Astrocyte of the spinal cord (primary cell): ENCODE measurements around the gene PBX2.
A peak's percentile ranks its signal among the peaks of the same experiment; 100 is the strongest.

Experiments used
- DNase-seq: peaks from one replicate; pipeline ENCODE4 v3.0.0; 2011; ENCODE audit warnings: low read depth, low spot score
- H3K4me3 ChIP-seq: 2 replicates; pipeline ENCODE4 v1.5.1; 2011; ENCODE audit warnings: low read depth, mild to moderate bottlenecking, low read length, moderate library complexity
- CTCF ChIP-seq: IDR thresholded peaks from 2 replicates; pipeline ENCODE4 v1.5.1; 2012; ENCODE audit warnings: low read depth, mild to moderate bottlenecking, low read length, inconsistent platforms
- in situ Hi-C: cut with HindIII; loops from 2 replicates; pipeline ENCODE4 v1.10.0; 2017; ENCODE audit warnings: low sequenced_read_pairs

PBX2 gene

GRCh38 chr6:32177183-32177787, 12.7 kb downstream of the PBX2 start:
- no peak for DNase-seq
- no peak for TF ChIP-seq CTCF
- in situ Hi-C loops = no loop called here
- H3K4me3 ChIP-seq = peak overlapping the region; percentile 98

- no peak for DNase-seq
- peak overlapping the region; percentile 98 for H3K4me3 ChIP-seq
- in situ Hi-C loops = no loop called here
- TF ChIP-seq CTCF = no peak
These were observed 13.4 kb downstream of the PBX2 start for GRCh38 chr6:32176476-32177182.

GRCh38 chr6:32175711-32176475, 14.1 kb downstream of the PBX2 start, which contains the start of gene AGPAT1:
AGPAT1 (minus strand) TSS chr6:32176084; CDS start chr6:32171496, 4,588 bp downstream.
- DNase-seq = peak; percentile 97
- in situ Hi-C loops = no loop called here
- TF ChIP-seq CTCF = no peak
- H3K4me3 ChIP-seq = peak within 1 kb of the TSS; percentile 98

- H3K4me3 ChIP-seq = peak overlapping the region; percentile 98
- no peak for TF ChIP-seq CTCF
- in situ Hi-C loops = no loop called here
- no peak for DNase-seq
These were observed 14.7 kb downstream of the PBX2 start for GRCh38 chr6:32175322-32175710.

GRCh38 chr6:32174416-32174815, 15.6 kb downstream of the PBX2 start:
- no peak for TF ChIP-seq CTCF
- in situ Hi-C loops = no loop called here
- DNase-seq = no peak
- no peak overlapping the region for H3K4me3 ChIP-seq

- no peak for TF ChIP-seq CTCF
- no peak for DNase-seq
- in situ Hi-C loops = no loop called here
- no peak overlapping the region for H3K4me3 ChIP-seq
These were observed 16.8 kb downstream of the PBX2 start for GRCh38 chr6:32173051-32173727.
